OCI-LY7 (cell line): Measurements from ENCODE around the gene NALCN. TPM values are rescaled to one million over a fixed set of nuclear protein-coding genes. Genes with fewer than 3 reads are reported as not detected.

Experiments
- BruUV-seq: library from RNA; stranded (reverse); fragments of 400-500 nt; replicated peaks from 2 replicates; lab custom pipeline; 2021; lab: Mats Ljungman, UMichigan
- CTCF ChIA-PET: fragments of 300-600 bp; sonication (Branson Sonifier 250); formaldehyde crosslinking; loops from one replicate; lab custom pipeline; 2022; ENCODE audit warnings: antibody characterized with exemption; ENCODE audit not compliant: unreplicated experiment; lab: Charles Lee
- POLR2A ChIA-PET: fragments of 300-600 bp; sonication (Branson Sonifier 250); formaldehyde crosslinking; loops from one replicate; lab custom pipeline; 2022; ENCODE audit warnings: antibody characterized with exemption; lab: Charles Lee
- DNase-seq: peaks from one replicate; pipeline ENCODE4 v3.0.0-alpha.2; 2015; ENCODE audit warnings: low spot score
- H2AFZ ChIP-seq: fragments of 200-600 bp; sonication (generic), shearing (Covaris generic); 2 replicates; pipeline ENCODE4 v1.6.1; 2014; ENCODE audit warnings: mild to moderate bottlenecking, antibody characterized with exemption, low read length, moderate library complexity
- H3K27ac ChIP-seq: fragments of 200-600 bp; sonication (generic); 2 replicates; pipeline ENCODE4 v1.5.1; 2014; ENCODE audit warnings: mixed run types, low read depth, mild to moderate bottlenecking, moderate library complexity, low read length, inconsistent platforms; ENCODE audit not compliant: poor library complexity, severe bottlenecking
- H3K36me3 ChIP-seq: fragments of 200-600 bp; sonication (generic); 2 replicates; pipeline ENCODE4 v1.6.1; 2014; ENCODE audit warnings: mild to moderate bottlenecking, antibody characterized with exemption, low read length, moderate library complexity, mixed read lengths; ENCODE audit not compliant: insufficient read depth
- H3K4me1 ChIP-seq: fragments of 200-600 bp; sonication (generic); 2 replicates; pipeline ENCODE4 v1.5.1; 2014; ENCODE audit warnings: mild to moderate bottlenecking, low read length; ENCODE audit not compliant: insufficient read depth, poor library complexity, severe bottlenecking
- H3K4me2 ChIP-seq: fragments of 200-600 bp; sonication (generic); 2 replicates; pipeline ENCODE4 v1.6.1; 2014; ENCODE audit warnings: mild to moderate bottlenecking, low read length
- H3K4me3 ChIP-seq: fragments of 200-600 bp; sonication (generic); 2 replicates; pipeline ENCODE4 v1.5.1; 2014; ENCODE audit warnings: mild to moderate bottlenecking, low read depth, low read length; ENCODE audit not compliant: poor library complexity, severe bottlenecking
- H3K79me2 ChIP-seq: fragments of 200-600 bp; sonication (generic); 2 replicates; pipeline ENCODE4 v1.6.1; 2016; ENCODE audit warnings: low read depth, mild to moderate bottlenecking, low read length, moderate library complexity, mixed read lengths; ENCODE audit not compliant: insufficient read depth
- H3K9me2 ChIP-seq: fragments of 200-600 bp; sonication (generic); 2 replicates; pipeline ENCODE4 v1.6.1; 2016; ENCODE audit warnings: mild to moderate bottlenecking, low read length, mixed read lengths; ENCODE audit not compliant: insufficient read depth
- H3K9me3 ChIP-seq: fragments of 200-600 bp; sonication (generic); 2 replicates; pipeline ENCODE4 v1.6.1; 2014; ENCODE audit warnings: mild to moderate bottlenecking, mixed run types, low read length, mixed read lengths
- H4K20me1 ChIP-seq: fragments of 200-600 bp; sonication (generic); 2 replicates; pipeline ENCODE4 v1.6.1; 2014; ENCODE audit warnings: mild to moderate bottlenecking, antibody characterized with exemption, low read length, moderate library complexity, mixed read lengths; ENCODE audit not compliant: insufficient read depth
- EZH2phosphoT487 ChIP-seq: fragments of 200-600 bp; sonication (generic); IDR thresholded peaks from 2 replicates; pipeline ENCODE4 v1.6.1; 2018; ENCODE audit warnings: low read depth, borderline replicate concordance, mild to moderate bottlenecking, mixed run types, antibody characterized with exemption, low read length, moderate library complexity, mixed read lengths
- intact Hi-C: fragments of 100-400 bp; cut with micrococcal nuclease; formaldehyde crosslinking; loops from one replicate; pipeline ENCODE4 v1.10.0; 2022; ENCODE audit not compliant: unreplicated experiment
- total RNA-seq, 2 experiments: library from RNA; depleted of rRNA in 1 of 2; stranded (reverse); fragments of >200 nt in 1 of 2; shearing (Covaris generic) in 1 of 2; gene quantifications; 2 replicates each; pipeline ENCODE4 v1.2.3, GENCODE V29; 2014 to 2022
- TF ChIP-seq, protein P1 (sequence below): fragments of 200-600 bp; sonication (generic); conservative IDR thresholded peaks from 2 replicates; pipeline ENCODE4 v1.5.1; 2014; ENCODE audit warnings: mild to moderate bottlenecking, antibody characterized with exemption, low read length, moderate library complexity, mixed read lengths

NALCN gene
- total RNA-seq, 2 experiments from 2014 or later = not detected

DNA sequence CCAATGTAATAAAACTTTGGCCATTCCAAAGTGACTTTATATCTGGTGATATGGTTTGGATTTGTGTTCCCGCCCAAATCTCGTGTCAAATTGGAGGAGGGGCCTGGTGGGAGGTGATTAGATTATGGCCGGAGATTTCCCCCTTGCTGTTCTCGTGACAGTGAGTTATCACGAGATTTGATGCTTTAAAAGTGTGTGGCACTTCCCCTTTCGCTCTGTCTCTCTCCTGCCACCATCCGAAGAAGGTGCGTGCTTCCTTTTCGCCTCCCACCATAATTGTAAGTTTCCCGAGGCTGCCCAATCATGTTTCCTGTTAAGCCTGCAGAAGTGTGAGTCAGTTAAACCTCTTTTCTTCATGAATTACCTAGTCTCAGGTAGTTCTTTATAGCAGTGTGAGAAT is 9.3 kb upstream of the NALCN start:
- Histone ChIP-seq H3K4me2 (no peak overlapping the region), H3K4me3 (no peak overlapping the region), H4K20me1 (no peaks in the 10 kb centered on the region), H3K4me1 (no peaks in the 10 kb centered on the region), H3K79me2 (no peaks in the 10 kb centered on the region), H3K9me2 (no peaks in the 10 kb centered on the region), H2AFZ (no peak overlapping the region), H3K27ac (no peak overlapping the region), H3K9me3 (no peaks in the 10 kb centered on the region), H3K36me3 (no peaks in the 10 kb centered on the region)
- CTCF ChIA-PET = no interaction called here
- intact Hi-C loops = no loop called here
- TF ChIP-seq EZH2phosphoT487 = no peak
- TF ChIP-seq, protein P1, sequence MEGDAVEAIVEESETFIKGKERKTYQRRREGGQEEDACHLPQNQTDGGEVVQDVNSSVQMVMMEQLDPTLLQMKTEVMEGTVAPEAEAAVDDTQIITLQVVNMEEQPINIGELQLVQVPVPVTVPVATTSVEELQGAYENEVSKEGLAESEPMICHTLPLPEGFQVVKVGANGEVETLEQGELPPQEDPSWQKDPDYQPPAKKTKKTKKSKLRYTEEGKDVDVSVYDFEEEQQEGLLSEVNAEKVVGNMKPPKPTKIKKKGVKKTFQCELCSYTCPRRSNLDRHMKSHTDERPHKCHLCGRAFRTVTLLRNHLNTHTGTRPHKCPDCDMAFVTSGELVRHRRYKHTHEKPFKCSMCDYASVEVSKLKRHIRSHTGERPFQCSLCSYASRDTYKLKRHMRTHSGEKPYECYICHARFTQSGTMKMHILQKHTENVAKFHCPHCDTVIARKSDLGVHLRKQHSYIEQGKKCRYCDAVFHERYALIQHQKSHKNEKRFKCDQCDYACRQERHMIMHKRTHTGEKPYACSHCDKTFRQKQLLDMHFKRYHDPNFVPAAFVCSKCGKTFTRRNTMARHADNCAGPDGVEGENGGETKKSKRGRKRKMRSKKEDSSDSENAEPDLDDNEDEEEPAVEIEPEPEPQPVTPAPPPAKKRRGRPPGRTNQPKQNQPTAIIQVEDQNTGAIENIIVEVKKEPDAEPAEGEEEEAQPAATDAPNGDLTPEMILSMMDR = no peak
- BruUV-seq = no TSS peak
- POLR2A ChIA-PET = no interaction called here
- DNase-seq = no peak

DNA sequence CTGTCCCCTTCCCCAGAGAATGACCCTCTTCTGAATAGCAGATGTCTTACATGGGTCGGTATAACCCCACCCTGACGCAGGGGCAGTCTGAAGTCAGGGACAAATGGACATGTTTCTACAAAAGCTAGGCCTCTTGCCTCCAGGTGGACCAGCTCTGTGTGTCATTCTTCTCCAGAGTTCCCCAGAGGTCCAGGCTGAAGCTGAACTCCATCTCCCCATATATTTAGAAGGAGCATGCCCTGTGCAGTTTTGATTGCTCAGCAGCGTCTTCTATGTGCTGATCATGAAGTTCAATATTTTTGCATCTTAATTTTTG is 8.8 kb upstream of the NALCN start:
- Histone ChIP-seq H4K20me1 (no peaks in the 10 kb centered on the region), H3K36me3 (no peaks in the 10 kb centered on the region), H3K79me2 (no peaks in the 10 kb centered on the region), H3K4me1 (no peaks in the 10 kb centered on the region), H3K4me2 (no peak overlapping the region), H3K4me3 (no peak overlapping the region), H2AFZ (no peak overlapping the region), H3K27ac (no peak overlapping the region), H3K9me3 (no peaks in the 10 kb centered on the region), H3K9me2 (no peaks in the 10 kb centered on the region)
- ChIA-PET CTCF (no interaction called here), POLR2A (no interaction called here)
- BruUV-seq = no TSS peak
- intact Hi-C loops = no loop called here
- TF ChIP-seq, protein P1 = no peak
- TF ChIP-seq EZH2phosphoT487 = no peak
- DNase-seq = no peak

DNA sequence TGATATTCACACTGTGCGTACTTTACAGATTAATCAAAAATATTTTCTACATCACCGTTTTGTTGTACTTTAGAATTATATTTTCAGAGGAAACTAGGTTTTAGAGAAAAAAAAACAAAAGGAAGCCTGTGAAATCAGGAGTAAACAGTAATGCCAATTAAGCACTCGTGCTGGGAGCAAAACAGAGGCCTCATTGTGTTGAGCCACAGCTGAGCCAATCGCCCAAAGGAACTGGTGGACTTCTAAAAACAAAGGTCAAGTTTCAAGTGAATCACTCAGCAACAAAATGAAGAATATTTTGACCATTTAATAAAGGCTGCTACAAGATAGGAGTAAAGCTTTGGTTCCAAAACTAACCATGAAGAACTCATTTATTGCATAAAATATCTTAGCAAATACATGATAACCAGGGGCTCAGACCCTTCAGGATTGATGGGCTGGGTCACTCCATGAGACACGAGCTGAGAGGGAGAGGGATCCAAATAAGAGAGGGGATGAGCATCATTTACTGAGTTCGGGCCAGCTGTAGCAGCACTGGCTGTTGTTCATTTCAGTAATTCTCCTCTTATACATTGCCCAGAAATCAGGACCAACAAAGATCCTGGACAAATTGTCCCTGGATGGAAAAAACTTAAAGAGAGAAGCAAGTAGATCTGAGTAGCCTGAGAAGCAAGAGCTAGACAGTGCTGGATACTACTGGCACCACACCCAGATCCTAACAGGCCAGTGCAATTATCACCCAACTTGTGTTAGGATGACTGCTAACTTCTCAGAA is 8.3 kb upstream of the NALCN start:
- no peak overlapping the region for H2AFZ ChIP-seq
- CTCF ChIA-PET = no interaction called here
- intact Hi-C loops = no loop called here
- no peaks in the 10 kb centered on the region for H3K9me3 ChIP-seq
- no peak overlapping the region for H3K4me2 ChIP-seq
- DNase-seq = no peak
- H3K4me1 ChIP-seq = no peaks in the 10 kb centered on the region
- no peaks in the 10 kb centered on the region for H3K9me2 ChIP-seq
- no TSS peak for BruUV-seq
- no peak overlapping the region for H3K27ac ChIP-seq
- TF ChIP-seq EZH2phosphoT487 = no peak
- TF ChIP-seq, protein P1 = no peak
- H3K4me3 ChIP-seq = no peak overlapping the region
- no peaks in the 10 kb centered on the region for H4K20me1 ChIP-seq
- no peaks in the 10 kb centered on the region for H3K36me3 ChIP-seq
- H3K79me2 ChIP-seq = no peaks in the 10 kb centered on the region
- POLR2A ChIA-PET = no interaction called here
